Adrenal gland (tissue), 12 donors: ENCODE measurements around the gene RASSF1. TPM values are rescaled to one million over a fixed set of nuclear protein-coding genes. Genes with fewer than 3 reads are reported as not detected.

Experiments used
- DNase-seq, 7 donors: peaks; one replicate each; pipeline ENCODE4 v3.0.0-alpha.2; 2019 to 2020
- H3K27ac ChIP-seq, 5 donors: fragments of 200-600 bp; sonication (generic) in 4 of 5; 1 replicate in 3 of 5; 2 replicates in 2 of 5; pipeline versions ENCODE4 v1.5.1 to v1.8.0; 2016 to 2020; ENCODE audit warnings: mild to moderate bottlenecking in 1 of 5
- H3K27me3 ChIP-seq: fragments of 200-600 bp; 2 replicates; pipeline ENCODE4 v1.8.0; 2021
- H3K36me3 ChIP-seq, 2 donors: fragments of 200-600 bp; replicated peaks in 1 of 2; 1 replicate in 1 of 2; 2 replicates in 1 of 2; pipeline versions ENCODE4 v1.5.1 to v1.8.0; 2018 to 2022
- H3K4me1 ChIP-seq, 2 donors: fragments of 200-600 bp; replicated peaks in 1 of 2; 1 replicate in 1 of 2; 2 replicates in 1 of 2; pipeline versions ENCODE4 v1.5.1 to v1.8.0; 2018 to 2021
- H3K4me3 ChIP-seq, 4 donors: fragments of 200-600 bp; sonication (generic) in 3 of 4; one replicate each; pipeline ENCODE4 v1.5.1; 2016 to 2018
- H3K9me3 ChIP-seq, 3 donors: fragments of 200-600 bp; sonication (generic) in 1 of 3; replicated peaks in 1 of 3; 1 replicate in 2 of 3; 2 replicates in 1 of 3; pipeline versions ENCODE4 v1.5.1 to v1.8.0; 2016 to 2021
- CTCF ChIP-seq, 6 experiments: fragments of 450-650 bp in 4 of 6; fragments of 200-600 bp in 2 of 6; sonication (generic) in 1 of 6; IDR thresholded peaks; 1 replicate in 5 of 6; 2 replicates in 1 of 6; pipeline versions ENCODE4 v1.5.1 to v1.8.0; 2016 to 2021; ENCODE audit warnings: antibody characterized with exemption in 6 of 6, mild to moderate bottlenecking in 2 of 6, moderate library complexity in 1 of 6
- POLR2A ChIP-seq, 2 donors: fragments of 450-650 bp; IDR thresholded peaks; one replicate each; pipeline ENCODE4 v1.6.1; 2017; ENCODE audit warnings: antibody characterized with exemption in 2 of 2, mild to moderate bottlenecking in 2 of 2, moderate library complexity in 1 of 2
- whole genome bisulfite sequencing, 4 donors: extraction: QIAGEN DNeasy Blood & Tissue Kit in 2 of 4; methylation state at CpG; one replicate each; pipeline versions ENCODE4 v1.1.5 to v1.1.7; 2013 to 2017; 5-methylcytosine and 5-hydroxymethylcytosine counted together
- intact Hi-C, 2 donors: fragments of 100-400 bp; cut with DNase I; formaldehyde crosslinking; loops; one replicate each; pipeline versions ENCODE4 v1.14.1 to v1.15.0; 2022 to 2023
- polyA plus RNA-seq, 3 donors: library from polyadenylated mRNA; stranded (reverse); fragments of 200-250 nt in 2 of 3; fragments of 350-450 nt in 1 of 3; fragmentation: Illumina TruSeq in 1 of 3; extraction: RNeasy Lipid Tissue Mini Kit (QIAGEN cat#74804) in 1 of 3; gene quantifications; one replicate each; pipeline ENCODE4 v1.2.3, GENCODE V29; 2013 to 2014
- total RNA-seq, 9 donors: library from RNA; depleted of rRNA in 4 of 9; stranded (reverse); fragments of >200 nt in 4 of 9; fragments of 120-200 nt in 1 of 9; fragmentation: NEBNext Ultra II Directional in 1 of 9; extraction: Animal tissue kit (Norgen Biotek cat#: 25700) in 1 of 9; gene quantifications; one replicate each; pipeline versions ENCODE4 v1.1.0 to v1.2.4, GENCODE V29; 2013 to 2023
- donor health status: healthy with polysubstance abuse.
- donor health status: Bipolar disorder and iron deficiency.
- donor health status: DM: yes; HTN: yes; CAD: no.
- donor health status: DM: no; HTN: no; CAD: no.
- donor health status: DM: no; HTN: no; CAD: no.
- donor health status: DM: yes; HTN: yes; CAD: no.

Gene RASSF1
- total and polyA plus RNA-seq, 12 donors, result 9.6 to 27.4 (median 14.7) TPM

GRCh38 chr3:50354186-50354764, 13.6 kb upstream of the RASSF1 start:
- TF ChIP-seq CTCF (IDR thresholded peaks at IDR 0.05), result no peak
- no peak for TF ChIP-seq POLR2A (IDR thresholded peaks at IDR 0.05)
- H3K4me3 ChIP-seq, result no peak overlapping the region
- intact Hi-C loops, result no loop called here
- no peak overlapping the region for H3K27ac ChIP-seq
- WGBS, 4 donors, result 72 to 83% (median 79%) methylated on average over 4 to 5 of the region's 5 CpGs
- peaks cover 51 to 60% of the 10 kb centered on the region in 2 donors for H3K4me1 ChIP-seq
- H3K27me3 ChIP-seq, result no peaks in the 10 kb centered on the region
- H3K9me3 ChIP-seq, result no peaks in the 10 kb centered on the region
- H3K36me3 ChIP-seq, result peaks cover 0 to 29% of the 10 kb centered on the region in 2 donors
- DNase-seq, result no peak

DNA sequence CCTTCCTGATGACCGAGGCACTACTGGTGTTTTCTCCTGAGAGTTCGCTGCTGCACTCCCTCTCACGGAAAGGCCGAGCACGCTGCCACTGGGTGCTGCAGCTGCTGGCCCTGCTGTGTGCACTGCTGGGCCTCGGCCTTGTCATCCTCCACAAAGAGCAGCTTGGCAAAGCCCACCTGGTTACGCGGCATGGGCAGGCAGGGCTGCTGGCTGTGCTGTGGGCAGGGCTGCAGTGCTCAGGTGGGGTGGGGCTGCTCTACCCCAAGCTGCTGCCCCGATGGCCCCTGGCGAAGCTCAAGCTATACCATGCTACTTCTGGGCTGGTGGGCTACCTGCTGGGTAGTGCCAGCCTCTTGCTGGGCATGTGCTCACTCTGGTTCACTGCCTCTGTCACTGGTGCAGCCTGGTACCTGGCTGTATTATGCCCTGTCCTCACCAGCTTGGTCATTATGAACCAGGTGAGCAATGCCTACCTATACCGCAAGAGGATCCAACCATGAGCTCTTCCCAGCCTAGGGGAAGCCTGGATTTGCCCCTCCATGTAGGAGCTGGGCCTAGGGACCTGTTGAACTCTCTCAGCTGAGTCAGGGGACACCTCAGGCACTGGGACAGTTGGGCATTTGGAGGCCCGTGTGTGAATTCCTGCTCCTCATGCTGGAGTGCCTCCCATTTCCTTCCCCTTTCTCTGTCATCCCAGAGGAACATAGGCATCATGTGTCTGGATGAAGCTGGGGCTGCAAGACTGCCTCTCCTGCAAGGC, 12.8 kb upstream of the RASSF1 start:
- Histone ChIP-seq H3K9me3 (no peaks in the 10 kb centered on the region), H3K36me3 (peaks cover 0 to 34% of the 10 kb centered on the region in 2 donors), H3K27ac (no peak overlapping the region), H3K4me1 (peaks cover 46 to 60% of the 10 kb centered on the region in 2 donors), H3K27me3 (no peaks in the 10 kb centered on the region), H3K4me3 (no peak overlapping the region)
- intact Hi-C loops, result no loop called here
- DNase-seq, result no peak
- TF ChIP-seq POLR2A (IDR thresholded peaks at IDR 0.05), result no peak
- no peak for TF ChIP-seq CTCF (IDR thresholded peaks at IDR 0.05)
- WGBS, 4 donors, result 77 to 93% (median 82%) methylated on average over 5 to 12 of the region's 12 CpGs

- intact Hi-C loops, result no loop called here
- Histone ChIP-seq H3K36me3 (peaks cover 0 to 41% of the 10 kb centered on the region in 2 donors), H3K4me1 (peaks cover 39 to 53% of the 10 kb centered on the region in 2 donors), H3K4me3 (no peak overlapping the region), H3K27ac (no peak overlapping the region), H3K27me3 (no peaks in the 10 kb centered on the region), H3K9me3 (no peaks in the 10 kb centered on the region)
- 27 to 47% (median 33%) methylated on average over 2 of the region's 2 CpGs for WGBS, 4 donors
- no peak for DNase-seq
- TF ChIP-seq CTCF (IDR thresholded peaks at IDR 0.05) (no peak), POLR2A (IDR thresholded peaks at IDR 0.05) (no peak)
Observed at GRCh38 chr3:50352781-50353180, 12.1 kb upstream of the RASSF1 start.

GRCh38 chr3:50351323-50351697, 10.7 kb upstream of the RASSF1 start:
- Histone ChIP-seq H3K27ac (peak overlapping the region in 3 of 5 donors; percentile 55 to 99 (median 93)), H3K4me1 (peaks cover 25 to 38% of the 10 kb centered on the region in 2 donors), H3K9me3 (no peaks in the 10 kb centered on the region), H3K36me3 (peaks cover 0 to 46% of the 10 kb centered on the region in 2 donors), H3K27me3 (no peaks in the 10 kb centered on the region), H3K4me3 (peak overlapping the region in 2 of 4 donors; percentile 47 to 96)
- TF ChIP-seq POLR2A (IDR thresholded peaks at IDR 0.05), result no peak
- no peak for TF ChIP-seq CTCF (IDR thresholded peaks at IDR 0.05)
- WGBS, 4 donors, result 18 to 63% (median 40%) methylated on average over 5 to 11 of the region's 11 CpGs
- no peak for DNase-seq
- intact Hi-C loops, result no loop called here
